Activated CD8-positive, alpha-beta memory T cell treated with anti-CD3 and anti-CD28 coated beads, Interleukin-2, amount 50 U/mL, for 1 hour (primary cell): ENCODE results near the gene ATP11A.

Experiments used
- DNase-seq: peaks from one replicate; pipeline ENCODE4 v3.0.0-alpha.2; 2020; ENCODE audit errors: extremely low read depth

Gene ATP11A

GRCh38 chr13:112928020-112928971 lies 238.5 kb downstream of the ATP11A start:
- no peak for DNase-seq

GRCh38 chr13:112928972-112929782 lies 239.3 kb downstream of the ATP11A start:
- DNase-seq = no peak

GRCh38 chr13:112929783-112930055 lies 239.9 kb downstream of the ATP11A start:
- DNase-seq = no peak

GRCh38 chr13:112930192-112930591 lies 240.4 kb downstream of the ATP11A start:
- DNase-seq = no peak

- no peak for DNase-seq
Measured at GRCh38 chr13:112931028-112931934, 241.4 kb downstream of the ATP11A start.

GRCh38 chr13:112932971-112933370 lies 243.1 kb downstream of the ATP11A start:
- no peak for DNase-seq

GRCh38 chr13:112933649-112934048 lies 243.8 kb downstream of the ATP11A start:
- DNase-seq = no peak

GRCh38 chr13:112934078-112934477 lies 244.2 kb downstream of the ATP11A start:
- DNase-seq = no peak
